HL-60 (cell line): Measurements from ENCODE around the gene CANT1.

Source experiments
- DNase-seq, 2 experiments: peaks; one replicate each; pipeline ENCODE4 v3.0.0-alpha.2; 2010 to 2020; ENCODE audit warnings: low read depth in 1 of 2, low spot score in 1 of 2
- H3K27ac ChIP-seq: fragments of 250-450 bp; sonication (Bioruptor Pico); replicated peaks from 2 replicates; pipeline ENCODE4 v1.5.1; 2020; ENCODE audit warnings: mild to moderate bottlenecking, moderate library complexity
- H3K27me3 ChIP-seq: fragments of 250-450 bp; sonication (Bioruptor Pico); 2 replicates; pipeline ENCODE4 v1.5.1; 2021; ENCODE audit warnings: mild to moderate bottlenecking, moderate library complexity; ENCODE audit not compliant: insufficient read depth, poor library complexity, severe bottlenecking
- H3K4me3 ChIP-seq: replicated peaks from 2 replicates; pipeline ENCODE4 v1.5.1; 2011; ENCODE audit warnings: mild to moderate bottlenecking, control low read depth, low read length; ENCODE audit not compliant: insufficient read depth
- GABPA ChIP-seq: IDR thresholded peaks from 2 replicates; pipeline ENCODE4 v1.6.1; 2012; ENCODE audit warnings: low read depth
- POLR2AphosphoS5 ChIP-seq: IDR thresholded peaks from 2 replicates; pipeline ENCODE4 v1.6.1; 2012; ENCODE audit warnings: low read depth
- SPI1 ChIP-seq: IDR thresholded peaks from 2 replicates; pipeline ENCODE4 v1.6.1; 2012; ENCODE audit warnings: low read depth, mild to moderate bottlenecking, borderline replicate concordance
- TF ChIP-seq, protein P1 (sequence below): IDR thresholded peaks from one replicate; pipeline ENCODE4 v1.5.1; 2011; ENCODE audit warnings: low read length, control low read depth, inconsistent platforms; ENCODE audit not compliant: insufficient read depth
- TF ChIP-seq, protein P2 (sequence below): IDR thresholded peaks from 2 replicates; pipeline ENCODE4 v1.6.1; 2012; ENCODE audit warnings: low read depth; ENCODE audit not compliant: insufficient replicate concordance

CANT1 gene

GRCh38 chr17:79035686-79036085, 26.1 kb upstream of the CANT1 start:
- TF ChIP-seq, protein P1, sequence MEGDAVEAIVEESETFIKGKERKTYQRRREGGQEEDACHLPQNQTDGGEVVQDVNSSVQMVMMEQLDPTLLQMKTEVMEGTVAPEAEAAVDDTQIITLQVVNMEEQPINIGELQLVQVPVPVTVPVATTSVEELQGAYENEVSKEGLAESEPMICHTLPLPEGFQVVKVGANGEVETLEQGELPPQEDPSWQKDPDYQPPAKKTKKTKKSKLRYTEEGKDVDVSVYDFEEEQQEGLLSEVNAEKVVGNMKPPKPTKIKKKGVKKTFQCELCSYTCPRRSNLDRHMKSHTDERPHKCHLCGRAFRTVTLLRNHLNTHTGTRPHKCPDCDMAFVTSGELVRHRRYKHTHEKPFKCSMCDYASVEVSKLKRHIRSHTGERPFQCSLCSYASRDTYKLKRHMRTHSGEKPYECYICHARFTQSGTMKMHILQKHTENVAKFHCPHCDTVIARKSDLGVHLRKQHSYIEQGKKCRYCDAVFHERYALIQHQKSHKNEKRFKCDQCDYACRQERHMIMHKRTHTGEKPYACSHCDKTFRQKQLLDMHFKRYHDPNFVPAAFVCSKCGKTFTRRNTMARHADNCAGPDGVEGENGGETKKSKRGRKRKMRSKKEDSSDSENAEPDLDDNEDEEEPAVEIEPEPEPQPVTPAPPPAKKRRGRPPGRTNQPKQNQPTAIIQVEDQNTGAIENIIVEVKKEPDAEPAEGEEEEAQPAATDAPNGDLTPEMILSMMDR: no peak
- TF ChIP-seq, protein P2, sequence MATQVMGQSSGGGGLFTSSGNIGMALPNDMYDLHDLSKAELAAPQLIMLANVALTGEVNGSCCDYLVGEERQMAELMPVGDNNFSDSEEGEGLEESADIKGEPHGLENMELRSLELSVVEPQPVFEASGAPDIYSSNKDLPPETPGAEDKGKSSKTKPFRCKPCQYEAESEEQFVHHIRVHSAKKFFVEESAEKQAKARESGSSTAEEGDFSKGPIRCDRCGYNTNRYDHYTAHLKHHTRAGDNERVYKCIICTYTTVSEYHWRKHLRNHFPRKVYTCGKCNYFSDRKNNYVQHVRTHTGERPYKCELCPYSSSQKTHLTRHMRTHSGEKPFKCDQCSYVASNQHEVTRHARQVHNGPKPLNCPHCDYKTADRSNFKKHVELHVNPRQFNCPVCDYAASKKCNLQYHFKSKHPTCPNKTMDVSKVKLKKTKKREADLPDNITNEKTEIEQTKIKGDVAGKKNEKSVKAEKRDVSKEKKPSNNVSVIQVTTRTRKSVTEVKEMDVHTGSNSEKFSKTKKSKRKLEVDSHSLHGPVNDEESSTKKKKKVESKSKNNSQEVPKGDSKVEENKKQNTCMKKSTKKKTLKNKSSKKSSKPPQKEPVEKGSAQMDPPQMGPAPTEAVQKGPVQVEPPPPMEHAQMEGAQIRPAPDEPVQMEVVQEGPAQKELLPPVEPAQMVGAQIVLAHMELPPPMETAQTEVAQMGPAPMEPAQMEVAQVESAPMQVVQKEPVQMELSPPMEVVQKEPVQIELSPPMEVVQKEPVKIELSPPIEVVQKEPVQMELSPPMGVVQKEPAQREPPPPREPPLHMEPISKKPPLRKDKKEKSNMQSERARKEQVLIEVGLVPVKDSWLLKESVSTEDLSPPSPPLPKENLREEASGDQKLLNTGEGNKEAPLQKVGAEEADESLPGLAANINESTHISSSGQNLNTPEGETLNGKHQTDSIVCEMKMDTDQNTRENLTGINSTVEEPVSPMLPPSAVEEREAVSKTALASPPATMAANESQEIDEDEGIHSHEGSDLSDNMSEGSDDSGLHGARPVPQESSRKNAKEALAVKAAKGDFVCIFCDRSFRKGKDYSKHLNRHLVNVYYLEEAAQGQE: no peak
- TF ChIP-seq POLR2AphosphoS5 (no peak), SPI1 (no peak), GABPA (no peak)
- H3K27me3 ChIP-seq: peaks cover 9% of the 10 kb centered on the region
- H3K27ac ChIP-seq: no peak overlapping the region
- H3K4me3 ChIP-seq: no peak overlapping the region
- no peak for DNase-seq

GRCh38 chr17:79034931-79035485, 25.4 kb upstream of the CANT1 start:
- DNase-seq: no peak
- TF ChIP-seq SPI1 (no peak), POLR2AphosphoS5 (no peak), GABPA (no peak)
- TF ChIP-seq, protein P2: no peak
- TF ChIP-seq, protein P1: no peak
- peaks cover 9% of the 10 kb centered on the region for H3K27me3 ChIP-seq
- H3K4me3 ChIP-seq: no peak overlapping the region
- no peak overlapping the region for H3K27ac ChIP-seq

- H3K27ac ChIP-seq: no peak overlapping the region
- peaks cover 9% of the 10 kb centered on the region for H3K27me3 ChIP-seq
- no peak for DNase-seq
- H3K4me3 ChIP-seq: no peak overlapping the region
- TF ChIP-seq, protein P1: no peak
- TF ChIP-seq POLR2AphosphoS5 (no peak), GABPA (no peak), SPI1 (no peak)
- TF ChIP-seq, protein P2: no peak
Measured at GRCh38 chr17:79033741-79034501, 24.4 kb upstream of the CANT1 start.
